ENCODE data around the gene TCEANC2.

- TF ChIP-seq POLR2A (IDR thresholded peaks at IDR 0.05), result no peak
- TF ChIP-seq, protein P1, sequence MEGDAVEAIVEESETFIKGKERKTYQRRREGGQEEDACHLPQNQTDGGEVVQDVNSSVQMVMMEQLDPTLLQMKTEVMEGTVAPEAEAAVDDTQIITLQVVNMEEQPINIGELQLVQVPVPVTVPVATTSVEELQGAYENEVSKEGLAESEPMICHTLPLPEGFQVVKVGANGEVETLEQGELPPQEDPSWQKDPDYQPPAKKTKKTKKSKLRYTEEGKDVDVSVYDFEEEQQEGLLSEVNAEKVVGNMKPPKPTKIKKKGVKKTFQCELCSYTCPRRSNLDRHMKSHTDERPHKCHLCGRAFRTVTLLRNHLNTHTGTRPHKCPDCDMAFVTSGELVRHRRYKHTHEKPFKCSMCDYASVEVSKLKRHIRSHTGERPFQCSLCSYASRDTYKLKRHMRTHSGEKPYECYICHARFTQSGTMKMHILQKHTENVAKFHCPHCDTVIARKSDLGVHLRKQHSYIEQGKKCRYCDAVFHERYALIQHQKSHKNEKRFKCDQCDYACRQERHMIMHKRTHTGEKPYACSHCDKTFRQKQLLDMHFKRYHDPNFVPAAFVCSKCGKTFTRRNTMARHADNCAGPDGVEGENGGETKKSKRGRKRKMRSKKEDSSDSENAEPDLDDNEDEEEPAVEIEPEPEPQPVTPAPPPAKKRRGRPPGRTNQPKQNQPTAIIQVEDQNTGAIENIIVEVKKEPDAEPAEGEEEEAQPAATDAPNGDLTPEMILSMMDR (IDR thresholded peaks at IDR 0.05), result peak in 2 of 5 experiments; percentile 12
Measured at GRCh38 chr1:54107131-54107530, 53.7 kb downstream of the TCEANC2 start.
